B cell (primary cell): ENCODE results near the gene SAFB. TPM values are rescaled to one million over a fixed set of nuclear protein-coding genes. Genes with fewer than 3 reads are reported as not detected.
A peak's percentile ranks its signal among the peaks of the same experiment; 100 is the strongest.

Source experiments
- ATAC-seq: fragments of 200-7000 bp; cut with Tn5 transposase; one replicate; pipeline ENCODE4 v1.10.0; 2021; ENCODE audit warnings: low read depth, mild to moderate bottlenecking, moderate number of reproducible peaks, moderate library complexity
- CTCF ChIA-PET: fragments of 350-600 bp; sonication (Branson Sonifier 250); formaldehyde crosslinking; loops from one replicate; lab custom pipeline; 2021; ENCODE audit warnings: antibody characterized with exemption, inconsistent platforms; lab: Charles Lee
- POLR2A ChIA-PET: fragments of 350-600 bp; sonication (Branson Sonifier 250); formaldehyde crosslinking; loops from one replicate; lab custom pipeline; 2021; ENCODE audit warnings: antibody characterized with exemption; lab: Charles Lee
- DNase-seq: peaks from one replicate; pipeline ENCODE4 v3.0.0; 2013
- H2AFZ ChIP-seq: 2 replicates; pipeline ENCODE4 v1.6.1; 2012; ENCODE audit warnings: mild to moderate bottlenecking, low read depth, low read length; ENCODE audit not compliant: insufficient read depth, poor library complexity, severe bottlenecking
- H3K27ac ChIP-seq, 2 donors: 1 replicate in 1 of 2; 2 replicates in 1 of 2; pipeline ENCODE4 v1.5.1; 2012 to 2013; ENCODE audit warnings: low read length in 2 of 2, mild to moderate bottlenecking in 2 of 2, moderate library complexity in 1 of 2
- H3K27me3 ChIP-seq, 4 experiments: fragments of 200-600 bp in 1 of 4; sonication (generic) in 1 of 4; replicated peaks in 1 of 4; 1 replicate in 2 of 4; 2 replicates in 2 of 4; pipeline versions ENCODE4 v1.6.1 to v1.7.0; 2013 to 2016; ENCODE audit warnings: low read length in 3 of 4, mild to moderate bottlenecking in 2 of 4, mixed read lengths in 1 of 4, moderate library complexity in 1 of 4; ENCODE audit not compliant: insufficient read depth in 4 of 4, control insufficient read depth in 3 of 4; ENCODE audit errors: control extremely low read depth in 1 of 4
- H3K36me3 ChIP-seq, 2 experiments: replicated peaks in 1 of 2; 1 replicate in 1 of 2; 2 replicates in 1 of 2; pipeline versions ENCODE4 v1.6.1 to v1.7.1; 2013; ENCODE audit warnings: low read length in 1 of 2; ENCODE audit not compliant: insufficient read depth in 2 of 2, control insufficient read depth in 1 of 2; ENCODE audit errors: control extremely low read depth in 1 of 2, extremely low read depth in 1 of 2
- H3K4me1 ChIP-seq, 2 donors: fragments of 200-600 bp in 1 of 2; sonication (generic) in 1 of 2; 1 replicate in 1 of 2; 2 replicates in 1 of 2; pipeline versions ENCODE4 v1.5.1 to v1.6.1; 2013 to 2017; ENCODE audit warnings: low read length in 2 of 2; ENCODE audit not compliant: control insufficient read depth in 2 of 2, insufficient read depth in 2 of 2
- H3K4me2 ChIP-seq: replicated peaks from 2 replicates; pipeline ENCODE3; 2012; ENCODE audit warnings: mild to moderate bottlenecking, low read depth, low read length; ENCODE audit not compliant: poor library complexity, severe bottlenecking
- H3K4me3 ChIP-seq, 5 experiments: fragments of 200-600 bp in 1 of 5; sonication (generic) in 1 of 5; 1 replicate in 3 of 5; 2 replicates in 2 of 5; pipeline versions ENCODE4 v1.5.1 to v1.7.0; 2011 to 2016; ENCODE audit warnings: low read length in 4 of 5, mild to moderate bottlenecking in 4 of 5, low read depth in 2 of 5, control low read depth in 1 of 5, moderate library complexity in 1 of 5; ENCODE audit not compliant: insufficient read depth in 1 of 5; ENCODE audit errors: control extremely low read depth in 1 of 5, extremely low read depth in 1 of 5
- H3K79me2 ChIP-seq: fragments of 200-600 bp; sonication (generic); one replicate; pipeline ENCODE4 v1.6.0; 2016; ENCODE audit warnings: low read length; ENCODE audit not compliant: control insufficient read depth, insufficient read depth
- H3K9ac ChIP-seq: fragments of 200-600 bp; sonication (generic); 2 replicates; pipeline ENCODE4 v1.6.1; 2017; ENCODE audit warnings: mild to moderate bottlenecking, low read length, moderate library complexity
- H3K9me3 ChIP-seq, 3 donors: one replicate each; pipeline versions ENCODE4 v1.6.1 to v1.7.1; 2013; ENCODE audit warnings: low read length in 2 of 3; ENCODE audit not compliant: control insufficient read depth in 2 of 3, insufficient read depth in 1 of 3; ENCODE audit errors: control extremely low read depth in 1 of 3
- H4K20me1 ChIP-seq: 2 replicates; pipeline ENCODE4 v1.6.0; 2012; ENCODE audit warnings: mild to moderate bottlenecking, low read length; ENCODE audit not compliant: insufficient read depth, control insufficient read depth, poor library complexity, severe bottlenecking
- H3K27ac Mint-ChIP-seq: one replicate; pipeline ENCODE4 v1.8.0; 2021; ENCODE audit warnings: mixed read lengths
- H3K27me3 Mint-ChIP-seq: one replicate; pipeline ENCODE4 v1.8.0; 2021; ENCODE audit warnings: mixed read lengths
- H3K4me1 Mint-ChIP-seq: one replicate; pipeline ENCODE4 v1.8.0; 2021; ENCODE audit warnings: mixed read lengths
- H3K4me3 Mint-ChIP-seq: one replicate; pipeline ENCODE4 v1.8.0; 2021; ENCODE audit warnings: mixed read lengths
- H3K9me3 Mint-ChIP-seq: one replicate; pipeline ENCODE4 v1.8.0; 2022; ENCODE audit warnings: mixed read lengths; ENCODE audit not compliant: insufficient read depth
- CTCF ChIP-seq: fragments of 200-600 bp; IDR thresholded peaks from one replicate; pipeline ENCODE4 v1.8.0; 2022; ENCODE audit warnings: antibody characterized with exemption, mild to moderate bottlenecking
- EZH2 ChIP-seq: IDR thresholded peaks from 2 replicates; pipeline ENCODE4 v1.6.1; 2012; ENCODE audit warnings: borderline replicate concordance, low read depth, mild to moderate bottlenecking, moderate library complexity, low read length; ENCODE audit not compliant: insufficient read depth, poor library complexity, severe bottlenecking
- WGBS: methylation state at CpG from one replicate; pipeline ENCODE4 v1.1.5; 2013; ENCODE audit warnings: missing lambda C conversion rate; ENCODE audit not compliant: insufficient coverage; 5-methylcytosine and 5-hydroxymethylcytosine counted together
- intact Hi-C: fragments of 100-400 bp; cut with micrococcal nuclease; formaldehyde crosslinking; loops from one replicate; pipeline ENCODE4 v1.10.0; 2022
- polyA plus RNA-seq: library from polyadenylated mRNA; depleted of rRNA; stranded (reverse); fragments of >200 nt; gene quantifications from 2 replicates; pipeline ENCODE4 v1.2.3, GENCODE V29; 2012
- total RNA-seq, 2 donors: library from RNA; stranded (reverse); fragments of 120-200 nt in 1 of 2; gene quantifications; 1 replicate in 1 of 2; 2 replicates in 1 of 2; pipeline versions ENCODE4 v1.2.3 to v1.2.4, GENCODE V29; 2013 to 2022

Gene SAFB
- total and polyA plus RNA-seq, 2 donors (not counting 1 experiment from before 2014, with no cell fraction given) = 91.0 to 221 TPM

GRCh38 chr19:5666921-5667610 lies 44.2 kb downstream of the SAFB start:
- no peak overlapping the region for H3K4me3 ChIP-seq
- no peaks in the 10 kb centered on the region for H3K4me1 ChIP-seq
- DNase-seq (no peak), ATAC-seq (no peak)
- 98% methylated on average over 18 of the region's 26 CpGs for WGBS
- H3K9me3 ChIP-seq = peaks cover 0 to 3% (median 0%) of the 10 kb centered on the region in 3 donors
- no peak overlapping the region for H3K9ac ChIP-seq
- ChIA-PET CTCF (no interaction called here), POLR2A (interaction anchor here (0.6 kb wide), 1 partner anchor 86 kb away, joined by 3 read pairs; no protein-coding TSS in a partner anchor)
- no peak overlapping the region for H3K27ac ChIP-seq
- no peak overlapping the region for H2AFZ ChIP-seq
- H3K27ac Mint-ChIP-seq = peak overlapping the region; percentile 35
- H3K27me3 ChIP-seq = no peaks in the 10 kb centered on the region
- peaks cover under 1 to 71% of the 10 kb centered on the region in 2 experiments for H3K36me3 ChIP-seq
- peaks cover 14% of the 10 kb centered on the region for H3K79me2 ChIP-seq
- no peaks in the 10 kb centered on the region for H3K27me3 Mint-ChIP-seq
- H3K9me3 Mint-ChIP-seq = no peaks in the 10 kb centered on the region
- H4K20me1 ChIP-seq = peaks cover 28% of the 10 kb centered on the region
- TF ChIP-seq EZH2 (no peak), CTCF (no peak)
- intact Hi-C loops = no loop called here
- H3K4me1 Mint-ChIP-seq = no peaks in the 10 kb centered on the region
- H3K4me3 Mint-ChIP-seq = no peak overlapping the region
- H3K4me2 ChIP-seq = no peak overlapping the region

- Mint-ChIP-seq H3K9me3 (no peaks in the 10 kb centered on the region), H3K4me1 (no peaks in the 10 kb centered on the region), H3K27ac (no peak overlapping the region), H3K27me3 (no peaks in the 10 kb centered on the region), H3K4me3 (no peak overlapping the region)
- Histone ChIP-seq H3K9ac (no peak overlapping the region), H3K4me2 (no peak overlapping the region), H3K4me3 (no peak overlapping the region), H3K27me3 (no peaks in the 10 kb centered on the region), H3K36me3 (peaks cover 0 to 64% of the 10 kb centered on the region in 2 experiments), H3K27ac (no peak overlapping the region), H4K20me1 (peaks cover 28% of the 10 kb centered on the region), H3K9me3 (peaks cover 0 to 3% (median 0%) of the 10 kb centered on the region in 3 donors), H3K4me1 (no peaks in the 10 kb centered on the region), H3K79me2 (peaks cover 10% of the 10 kb centered on the region), H2AFZ (no peak overlapping the region)
- TF ChIP-seq EZH2 (no peak), CTCF (no peak)
- WGBS = 95% methylated on average over 19 of the region's 22 CpGs
- ATAC-seq = no peak
- no peak for DNase-seq
- CTCF ChIA-PET = no interaction called here
- intact Hi-C loops = no loop called here
- POLR2A ChIA-PET = interaction anchor here (0.6 kb wide), 1 partner anchor 87 kb away, joined by 3 read pairs; no protein-coding TSS in a partner anchor
Measured at GRCh38 chr19:5667751-5668271, 44.9 kb downstream of the SAFB start.
